NCI-H510A (cell line): ENCODE measurements around the gene CLEC2L.

Experiments
- DNase-seq: peaks from one replicate; lab custom pipeline; 2025; lab: John Stamatoyannopoulos, UW

CLEC2L gene

DNA sequence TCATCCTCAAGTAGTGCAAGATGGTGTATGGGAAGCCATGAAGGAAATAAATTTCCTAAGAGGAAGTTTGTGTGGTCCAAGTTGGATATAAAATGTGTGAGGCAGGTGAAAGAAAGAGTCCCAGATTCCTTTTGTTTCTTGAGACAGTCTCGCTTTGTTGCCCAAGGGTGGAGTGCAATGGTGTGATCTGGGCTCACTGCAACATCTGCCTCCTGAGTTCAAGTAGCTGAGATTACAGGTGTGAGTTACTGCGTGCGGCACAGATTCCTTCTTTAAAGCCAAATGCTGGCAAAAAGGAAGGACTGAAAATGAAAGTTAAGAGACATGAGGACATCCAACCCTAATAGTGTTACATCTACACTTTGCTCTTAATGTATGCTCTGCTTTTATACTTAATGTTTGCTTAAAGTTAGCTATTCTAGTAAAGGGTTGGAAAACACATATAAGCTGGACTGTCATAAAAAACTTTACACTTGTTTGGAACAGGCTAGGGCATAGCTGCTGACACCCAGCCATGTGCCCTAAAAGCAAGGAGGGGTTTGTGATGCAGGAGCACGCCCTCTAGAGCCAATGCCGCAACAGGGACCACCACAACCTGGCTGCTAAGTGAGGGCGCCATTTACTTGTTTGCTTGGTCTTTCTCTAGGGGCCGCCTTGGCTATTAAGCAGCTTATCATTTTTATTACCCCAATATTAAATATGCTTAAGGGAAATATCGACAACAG is 34.5 kb downstream of the CLEC2L start:
- DNase-seq, result no peak

DNA sequence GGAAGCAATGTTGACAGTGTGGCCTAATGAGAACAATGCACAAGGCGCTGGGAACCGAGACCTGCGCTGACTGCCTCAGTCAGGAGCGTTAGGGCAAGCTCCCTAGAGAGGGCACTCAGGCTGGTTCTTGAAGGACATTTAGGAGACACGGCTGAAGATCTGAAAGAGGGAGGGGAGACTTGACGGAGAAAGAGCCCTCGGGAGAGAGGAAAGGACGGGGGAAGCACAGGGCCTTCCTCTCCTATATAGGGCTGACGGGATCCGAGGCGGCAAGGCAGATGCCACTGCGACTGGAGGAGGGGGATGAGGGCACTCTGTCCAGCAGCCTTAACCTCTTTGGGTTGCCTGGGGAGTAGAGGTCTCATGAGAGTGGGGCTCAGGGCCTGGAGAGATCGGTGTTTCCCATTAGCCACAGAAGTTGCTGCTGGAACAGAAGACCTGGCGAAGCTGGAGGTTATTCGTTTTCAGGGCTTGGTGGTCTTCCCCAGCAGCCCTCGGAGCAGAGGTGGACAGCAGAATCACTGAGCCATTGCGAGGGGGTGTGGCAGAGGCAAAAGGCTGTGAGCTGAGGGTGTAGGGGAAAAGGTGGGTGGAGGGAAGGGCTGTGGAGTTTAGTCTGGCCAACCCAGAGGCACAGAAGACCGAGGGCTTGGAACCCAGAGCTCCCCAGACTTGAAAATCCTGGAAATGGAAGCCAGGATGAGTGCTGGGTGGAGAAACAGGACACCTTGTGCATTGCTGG is 36.0 kb downstream of the CLEC2L start:
- DNase-seq, result no peak

DNA sequence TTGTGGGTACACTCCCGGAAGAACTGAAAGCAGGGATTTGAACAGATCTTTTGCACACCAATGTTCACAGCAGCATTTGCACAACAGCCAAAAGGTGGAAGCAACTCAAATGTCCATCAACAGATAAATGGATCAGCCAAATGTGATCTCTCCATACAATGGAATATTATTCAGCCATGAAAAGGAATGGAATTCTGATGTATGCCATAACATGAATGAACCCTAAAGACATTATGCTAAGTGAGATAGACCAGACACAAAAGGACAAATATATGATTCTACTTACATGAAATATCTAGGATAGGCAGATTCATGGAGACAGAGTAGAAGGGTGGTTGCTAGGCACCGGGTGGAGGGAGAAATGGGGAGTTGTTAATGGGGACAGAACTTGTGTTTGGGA is 36.7 kb downstream of the CLEC2L start:
- no peak for DNase-seq

DNA sequence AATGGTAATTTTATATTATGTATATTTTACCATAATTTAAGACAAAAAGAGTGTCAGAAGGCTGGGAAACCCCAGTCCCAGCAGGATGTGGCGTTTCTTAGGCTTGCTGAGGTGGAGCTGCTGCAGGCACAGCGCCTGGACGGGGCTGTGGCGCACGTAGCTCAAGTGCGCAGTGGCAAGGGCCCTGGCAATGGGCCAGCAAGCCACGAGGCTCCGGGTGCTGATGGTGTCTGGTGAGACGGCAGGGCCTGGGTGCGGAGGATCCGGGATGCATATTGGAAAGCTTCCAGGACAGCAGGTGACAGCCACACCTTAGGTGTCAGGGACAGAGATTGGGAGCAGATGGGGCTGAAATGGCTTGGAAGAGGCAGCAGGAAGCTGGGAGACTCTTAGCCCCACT is 37.2 kb downstream of the CLEC2L start:
- DNase-seq, result peak; percentile 82

DNA sequence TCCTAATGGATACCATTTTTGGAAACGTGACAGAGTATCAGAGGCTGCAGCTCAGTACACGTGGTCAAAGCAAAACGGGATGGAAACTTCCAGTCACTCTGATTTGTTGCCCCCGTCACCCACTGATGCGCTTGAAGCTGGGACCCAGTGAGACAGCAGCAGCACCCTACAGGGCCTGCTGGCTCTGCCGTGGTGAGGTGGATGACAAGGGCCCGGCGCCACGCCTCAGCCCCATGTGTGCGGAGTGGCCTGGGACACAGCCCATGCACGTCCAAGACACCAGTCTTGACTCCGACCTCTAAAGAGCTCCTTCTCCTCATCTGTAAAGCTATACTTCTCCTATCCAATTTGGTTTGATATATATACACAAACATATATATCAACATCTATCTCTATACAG is 39.0 kb downstream of the CLEC2L start:
- no peak for DNase-seq

DNA sequence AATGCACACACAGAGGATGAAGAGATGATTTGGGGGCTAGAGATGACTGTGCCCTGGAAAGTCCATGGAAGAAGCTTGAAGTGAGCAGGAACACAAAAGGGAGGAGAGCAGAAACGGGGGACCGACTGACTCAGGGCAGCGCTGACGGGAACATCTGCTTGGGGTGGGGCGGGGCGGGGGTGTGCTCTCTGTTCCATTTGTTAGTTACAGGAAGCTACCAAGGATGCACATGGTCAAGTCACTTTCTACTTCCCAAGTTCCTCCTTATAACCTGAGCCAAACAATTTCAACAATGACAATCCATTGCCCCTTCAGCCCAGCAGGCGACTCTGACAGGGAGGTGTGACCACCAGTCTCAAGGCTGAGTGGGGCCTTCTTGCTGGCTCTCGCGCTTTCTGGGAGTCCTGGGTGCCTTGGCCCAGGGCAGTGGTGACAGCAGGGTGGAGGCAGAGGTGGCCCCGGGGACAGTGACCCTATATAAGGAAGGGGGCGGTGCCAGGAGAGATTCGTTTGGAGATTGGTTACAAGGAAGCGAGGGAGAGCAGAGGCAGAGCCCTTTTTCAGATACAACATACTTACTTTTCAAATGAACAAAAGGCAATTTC is 39.6 kb downstream of the CLEC2L start:
- DNase-seq, result no peak

DNA sequence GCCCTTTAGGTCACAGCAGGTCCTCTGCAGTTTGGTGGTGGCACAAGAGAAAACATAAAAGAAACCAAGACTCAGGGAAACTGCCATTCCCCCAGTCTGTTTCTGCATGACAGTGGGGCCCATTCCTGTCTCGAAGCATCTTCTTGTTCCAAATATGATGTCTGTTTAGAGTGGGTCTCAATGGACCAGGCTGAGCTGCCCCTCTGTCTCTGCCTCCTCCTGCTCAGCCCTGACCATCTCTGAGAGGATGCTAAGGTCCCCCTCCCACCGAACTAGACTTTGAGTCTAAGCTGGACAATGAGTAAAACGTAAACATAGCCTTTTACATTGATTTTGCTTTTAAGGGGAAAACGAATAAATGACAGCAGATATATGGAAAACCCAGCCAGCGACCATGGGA is 40.4 kb downstream of the CLEC2L start:
- no peak for DNase-seq

DNA sequence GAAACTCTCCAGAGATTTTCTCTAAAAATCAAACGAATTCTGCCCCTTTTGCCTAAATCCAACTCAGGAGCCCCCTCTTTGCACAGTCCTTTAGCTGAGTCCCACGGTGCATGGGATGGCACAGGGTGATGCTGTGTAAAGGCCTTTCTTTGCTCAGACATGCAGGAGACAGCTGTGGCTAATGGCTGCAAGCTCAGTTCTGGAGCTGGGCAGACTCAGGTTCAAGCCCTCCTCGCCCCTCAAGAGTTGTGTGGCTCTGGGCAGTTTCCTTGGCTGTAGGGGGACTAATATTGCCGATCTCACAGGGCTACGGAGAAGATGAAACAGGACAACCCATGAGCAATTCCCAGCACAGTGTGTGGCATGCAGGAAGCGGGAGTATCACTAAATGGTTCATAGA is 42.6 kb downstream of the CLEC2L start:
- no peak for DNase-seq

DNA sequence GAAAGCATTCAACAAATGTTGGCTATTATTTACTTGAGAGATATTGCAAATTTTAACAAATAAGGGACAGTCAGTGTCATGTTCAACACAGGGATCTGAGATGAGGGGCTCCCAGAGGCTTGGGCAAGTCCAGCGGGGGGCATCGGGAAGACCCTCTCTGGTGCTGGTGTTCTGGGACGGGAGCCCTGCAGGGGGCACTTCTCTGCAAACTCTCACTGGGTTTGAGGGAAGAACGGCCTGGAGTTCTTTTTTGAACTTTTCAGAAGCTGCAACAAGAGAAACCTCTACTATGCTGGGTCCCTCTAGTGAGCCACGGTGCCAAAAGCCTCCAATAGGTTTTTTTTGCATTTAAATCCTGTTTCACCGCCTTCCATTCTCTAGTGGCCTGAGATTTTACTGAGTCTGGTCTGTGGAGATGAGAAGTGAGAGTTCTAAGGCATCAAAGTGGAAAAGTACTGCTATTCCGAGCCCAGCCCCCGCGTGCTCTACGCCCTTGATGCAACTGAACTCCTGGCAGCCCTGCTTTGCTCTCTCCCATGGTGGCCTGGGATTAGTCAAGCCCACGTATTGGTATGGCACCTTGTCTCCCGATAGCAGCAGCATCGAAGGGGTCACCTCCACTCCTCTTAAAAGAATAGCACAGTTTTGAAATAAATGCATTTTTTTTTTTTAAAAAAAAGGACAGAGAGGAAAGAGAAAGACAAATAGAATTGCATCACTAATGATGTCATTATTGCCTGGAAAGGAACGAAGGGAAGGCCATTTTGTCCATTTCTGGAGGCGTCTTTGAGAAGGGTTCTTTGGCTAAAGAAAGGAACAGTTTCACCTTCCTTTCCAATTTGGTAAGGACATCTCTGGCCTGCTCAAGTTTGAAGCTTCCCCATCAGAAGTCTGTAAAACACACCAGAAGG is 43.5 kb downstream of the CLEC2L start:
- no peak for DNase-seq

DNA sequence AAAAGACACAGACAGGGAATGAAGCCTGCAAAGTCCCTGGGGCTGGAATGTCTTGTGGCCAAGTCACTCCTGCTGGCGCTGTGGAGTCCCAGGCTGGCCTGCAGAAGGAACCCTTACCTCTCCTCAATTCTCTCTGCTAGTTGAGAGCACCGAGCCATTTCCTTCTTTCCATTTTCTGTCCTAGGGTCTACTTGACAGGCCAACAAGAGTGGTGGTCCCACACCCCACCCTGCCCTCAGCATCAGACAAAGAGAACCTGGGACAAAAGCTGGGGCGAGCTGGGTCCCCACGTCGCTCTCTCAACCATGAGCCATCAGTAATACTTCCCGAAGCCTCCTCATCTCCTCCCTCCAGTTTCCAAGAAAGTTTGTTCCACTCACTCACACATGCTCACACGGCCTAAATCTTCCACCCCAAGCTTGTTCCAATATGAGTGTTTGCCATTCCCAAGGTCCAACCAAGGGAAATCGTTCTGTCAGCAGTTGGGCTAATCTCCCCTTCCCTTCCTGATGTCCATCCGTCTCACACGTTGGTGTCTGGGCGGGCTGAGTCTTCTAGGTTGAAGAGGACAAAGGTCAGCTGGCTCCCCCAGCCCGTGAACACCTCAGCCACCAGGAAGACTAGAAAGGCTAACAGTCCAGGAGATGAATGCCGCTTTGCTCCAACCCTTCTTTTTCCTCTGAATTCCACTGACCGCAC is 44.3 kb downstream of the CLEC2L start:
- DNase-seq, result no peak

DNA sequence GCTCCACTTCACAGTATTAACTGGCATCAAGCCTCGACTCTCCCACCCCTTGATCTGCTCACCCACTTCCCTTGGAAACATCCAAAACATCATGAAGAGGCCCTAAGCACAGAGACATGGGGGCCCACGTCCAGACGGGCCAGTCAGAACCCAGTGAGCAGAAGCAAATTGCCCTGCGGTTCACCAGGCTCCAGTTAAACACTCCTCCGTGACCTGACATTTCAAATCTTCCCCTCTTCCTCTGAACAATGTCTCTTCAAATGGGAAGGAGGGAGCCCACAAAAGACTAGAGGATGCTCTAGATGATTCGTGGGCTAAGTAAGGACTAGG is 44.8 kb downstream of the CLEC2L start:
- no peak for DNase-seq

DNA sequence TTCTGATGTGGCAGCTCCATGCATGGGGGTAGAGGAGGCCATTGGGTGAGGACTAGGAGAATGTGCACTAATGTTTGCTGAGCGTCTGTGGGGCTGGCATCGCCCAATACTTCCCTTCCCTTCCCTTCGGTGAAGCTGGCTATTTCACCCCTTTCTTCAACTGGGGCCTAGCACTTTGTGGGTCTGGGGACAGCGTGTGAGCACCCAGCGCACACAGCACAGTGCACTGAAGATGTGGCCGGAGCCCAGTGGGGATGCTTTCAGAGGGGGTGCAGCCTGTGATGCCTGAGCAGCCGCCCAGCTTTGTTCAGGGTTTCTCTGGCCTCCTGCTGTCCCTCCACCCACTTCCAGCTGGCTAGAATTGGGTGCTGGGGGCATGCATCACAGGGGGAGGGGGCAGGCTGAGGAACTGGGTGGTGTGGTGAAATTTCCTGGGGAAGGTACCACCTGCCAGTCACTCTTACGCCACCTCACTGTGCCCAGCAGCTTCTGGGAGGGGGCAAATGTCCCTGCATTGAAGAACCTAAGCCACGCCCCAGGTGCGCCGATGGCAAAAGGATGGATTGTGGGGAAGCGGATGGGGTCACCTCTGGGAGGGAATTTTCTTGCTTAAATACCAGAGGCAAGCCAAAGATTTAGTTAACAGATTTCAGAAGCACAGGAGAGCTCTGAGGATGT is 45.5 kb downstream of the CLEC2L start:
- DNase-seq, result no peak

DNA sequence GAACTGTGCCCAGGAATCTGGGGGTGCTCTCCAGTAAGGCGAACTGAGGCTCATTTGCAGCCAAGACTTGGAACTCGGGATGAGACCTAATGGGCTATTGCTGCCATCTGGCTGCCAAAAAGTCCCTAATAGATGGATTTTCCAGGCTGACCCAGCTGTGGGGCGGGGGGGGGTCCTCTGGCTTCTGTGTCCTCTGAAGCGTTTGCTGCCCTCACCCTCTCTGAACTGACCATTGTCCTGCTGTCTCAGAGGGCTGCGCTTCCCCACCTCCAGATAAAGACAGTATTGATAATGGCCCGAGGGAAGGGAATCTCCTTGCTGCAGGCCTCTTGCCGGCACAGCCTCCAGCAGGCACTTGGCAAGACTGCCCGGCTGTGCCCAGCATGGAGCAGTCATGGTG is 46.6 kb downstream of the CLEC2L start:
- no peak for DNase-seq

DNA sequence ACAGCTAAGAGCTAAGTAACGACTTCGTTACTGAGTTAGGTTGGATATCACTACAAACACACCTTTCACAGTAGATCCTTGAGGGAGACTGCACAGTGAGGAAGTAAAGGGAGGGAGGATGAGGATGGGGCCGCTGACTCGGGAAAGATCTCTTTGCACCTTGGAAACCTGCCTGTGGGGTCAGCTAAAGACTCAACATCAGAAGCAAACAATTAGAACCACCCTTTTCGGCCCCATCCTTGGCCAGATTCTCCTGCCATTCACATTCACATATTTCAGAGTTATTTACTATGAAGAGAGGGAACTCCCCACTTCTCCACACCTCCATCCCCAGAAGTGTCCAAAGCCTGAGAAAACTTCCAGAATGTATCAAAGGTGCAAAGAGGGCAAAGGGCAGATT is 47.1 kb downstream of the CLEC2L start:
- no peak for DNase-seq

DNA sequence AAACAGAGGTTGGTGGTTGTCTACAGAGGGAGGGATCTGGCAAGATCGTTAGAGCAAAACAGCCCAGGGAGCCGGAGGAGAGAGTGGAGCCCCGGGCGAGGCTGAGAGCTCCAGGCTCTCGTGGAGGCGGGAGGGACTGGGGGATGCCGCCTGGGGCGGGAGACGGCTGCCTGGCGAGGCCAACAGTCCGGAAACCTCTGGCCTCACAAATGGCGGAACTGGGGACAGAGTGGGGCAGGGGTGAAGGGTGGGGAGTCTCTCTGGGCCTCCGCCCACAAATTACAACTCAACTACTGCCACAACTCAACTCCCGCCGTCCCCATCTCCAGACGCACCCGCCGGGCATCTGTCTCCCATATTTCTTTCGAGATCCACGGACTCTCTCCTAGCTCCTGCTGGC is 47.7 kb downstream of the CLEC2L start:
- no peak for DNase-seq

DNA sequence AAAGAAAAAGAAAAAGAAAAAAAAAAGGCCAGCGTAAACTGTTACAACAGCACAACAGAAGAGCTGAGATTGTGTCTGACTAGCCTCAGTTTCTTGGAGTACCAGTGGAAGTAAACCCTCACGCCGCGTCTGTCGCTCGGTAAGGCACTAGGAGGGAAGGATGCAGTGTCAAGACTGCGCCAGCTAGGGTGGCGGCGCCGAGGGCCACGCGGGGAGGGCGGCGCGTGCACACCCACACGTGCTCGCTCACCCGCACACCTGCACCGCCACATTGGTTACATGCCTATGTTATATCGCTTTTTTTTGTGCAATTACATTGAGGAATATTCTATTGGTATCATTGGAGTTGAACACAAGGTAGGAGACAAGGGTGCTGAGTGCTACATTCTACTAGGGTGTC is 48.2 kb downstream of the CLEC2L start:
- DNase-seq, result no peak

DNA sequence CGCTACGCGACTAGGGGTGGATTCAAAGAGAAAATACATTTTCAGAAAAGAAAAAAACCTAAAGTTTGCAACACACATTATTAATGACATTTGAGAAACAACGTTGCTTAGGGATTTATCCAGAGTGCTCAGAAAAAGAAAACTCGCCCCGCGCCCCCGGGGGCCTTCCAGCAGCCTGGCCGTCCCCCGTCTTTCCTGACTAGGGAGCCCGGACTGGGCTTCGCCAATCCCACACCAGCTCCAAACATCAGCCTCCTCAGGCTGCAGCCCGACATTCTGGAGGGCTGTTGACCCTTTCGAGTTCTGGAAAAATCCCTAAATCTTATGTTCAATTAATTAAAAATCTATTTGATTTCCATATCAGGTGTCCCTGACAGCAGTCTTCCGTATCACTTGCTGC is 48.6 kb downstream of the CLEC2L start:
- no peak for DNase-seq

DNA sequence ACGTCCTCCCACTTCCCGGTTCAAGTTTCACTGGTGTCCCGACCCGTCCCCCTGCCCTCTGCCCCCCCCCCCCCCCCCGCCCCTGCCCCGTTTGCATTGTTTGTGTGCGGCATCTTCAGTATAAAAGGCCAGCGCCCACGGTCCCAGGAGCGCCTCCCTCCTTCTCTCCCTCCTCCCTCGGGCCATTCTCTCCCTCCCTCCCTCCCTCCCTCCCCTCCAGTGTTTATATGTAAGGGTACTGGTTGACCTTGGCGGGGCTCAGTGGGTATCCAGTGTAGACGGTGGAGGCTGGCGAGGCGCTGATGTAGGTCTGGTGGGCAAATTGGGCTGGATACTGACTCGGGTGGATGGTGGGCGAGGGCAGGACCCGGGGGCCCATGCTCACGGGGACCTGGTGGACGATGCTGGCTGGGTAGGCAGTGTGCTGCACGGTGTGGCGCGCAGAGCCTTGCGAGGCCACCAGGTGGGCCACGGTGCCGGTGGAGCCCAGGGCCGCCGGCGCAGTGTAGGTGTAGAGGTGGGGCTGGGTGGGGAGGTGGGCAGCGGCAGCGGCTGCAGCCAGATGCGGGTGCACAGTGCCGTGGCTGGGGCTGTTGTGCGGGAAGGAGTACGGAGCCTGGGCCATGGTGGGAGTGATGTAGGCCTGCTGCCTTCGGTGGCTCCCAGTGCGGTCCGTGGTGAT is 49.4 kb downstream of the CLEC2L start:
- DNase-seq, result no peak

DNA sequence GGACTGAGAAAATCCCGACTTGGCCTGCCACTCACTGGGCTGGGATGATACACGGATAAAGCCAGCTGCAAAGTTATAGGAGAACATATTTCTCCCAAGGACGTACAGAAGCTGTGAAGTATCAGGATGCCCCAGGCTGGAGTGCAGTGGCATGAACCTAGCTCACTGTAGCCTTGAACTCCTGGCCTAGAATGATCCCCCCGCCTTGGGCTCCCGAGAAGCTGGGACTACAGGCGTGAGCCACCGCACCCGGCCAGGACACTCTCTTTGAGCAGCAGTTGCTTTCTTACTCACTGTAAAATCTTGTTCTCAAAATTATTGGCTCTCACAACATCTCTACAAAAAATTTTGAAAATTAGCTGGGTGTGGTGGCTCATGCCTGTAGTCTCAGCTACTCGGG is 50.4 kb downstream of the CLEC2L start:
- no peak for DNase-seq

DNA sequence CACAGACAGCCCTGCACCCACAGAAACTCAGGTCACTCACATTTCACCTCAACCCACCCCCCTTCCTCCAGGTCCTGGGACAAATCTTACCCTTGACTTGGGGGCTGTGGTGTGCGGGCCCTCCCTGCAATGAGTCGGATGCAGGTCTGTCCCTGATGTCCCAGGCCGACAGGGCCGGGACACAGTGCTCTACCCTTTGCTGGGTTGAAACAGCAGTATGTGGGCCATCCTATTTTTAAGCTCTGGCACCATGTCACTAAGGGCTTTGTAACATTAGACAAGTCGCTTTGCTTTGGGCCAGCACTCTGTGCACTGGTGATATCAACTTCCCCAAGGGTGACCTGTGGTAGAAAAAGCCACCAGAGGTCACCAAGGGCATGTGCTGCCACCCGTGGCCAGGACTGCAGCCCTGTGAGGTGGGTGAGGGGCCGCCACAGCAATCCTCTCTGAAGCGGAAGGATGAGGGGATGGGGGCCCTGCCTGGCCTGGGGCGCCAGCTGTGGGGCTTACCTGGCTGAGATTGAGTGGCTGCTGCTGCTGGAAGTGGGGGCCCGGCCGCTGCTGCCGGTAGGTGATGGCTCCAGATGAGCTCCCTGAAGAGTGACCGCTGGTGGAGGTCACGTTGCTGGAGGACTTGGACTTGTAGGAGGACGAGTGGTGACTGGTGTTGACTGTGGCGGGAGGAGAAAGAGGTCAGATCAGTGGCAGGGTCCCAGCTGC is 51.3 kb downstream of the CLEC2L start:
- DNase-seq, result no peak
